Trophoblast cell (in vitro differentiated cells and primary cell): ENCODE data around the gene DPYD.

Experiments used
- DNase-seq, 2 donors: peaks; one replicate each; pipeline ENCODE4 v3.0.0-alpha.2; 2016
- H2AFZ ChIP-seq: 2 replicates; pipeline ENCODE4 v1.6.1; 2013; ENCODE audit warnings: low read length, moderate library complexity, mild to moderate bottlenecking; ENCODE audit not compliant: insufficient read depth, poor library complexity
- H2AK5ac ChIP-seq: 2 replicates; pipeline ENCODE4 v1.6.1; 2013; ENCODE audit warnings: mild to moderate bottlenecking, low read length
- H2BK120ac ChIP-seq: 2 replicates; pipeline ENCODE4 v1.6.1; 2013; ENCODE audit warnings: low read length, mild to moderate bottlenecking, moderate library complexity; ENCODE audit not compliant: insufficient read depth, poor library complexity
- H2BK12ac ChIP-seq: 2 replicates; pipeline ENCODE4 v1.6.1; 2013; ENCODE audit warnings: mild to moderate bottlenecking, low read length, moderate library complexity
- H2BK5ac ChIP-seq: 2 replicates; pipeline ENCODE4 v1.6.1; 2013; ENCODE audit warnings: low read length, low read depth, moderate library complexity, mild to moderate bottlenecking; ENCODE audit not compliant: poor library complexity
- H3K14ac ChIP-seq: 2 replicates; pipeline ENCODE4 v1.6.1; 2013; ENCODE audit warnings: mild to moderate bottlenecking, low read length
- H3K18ac ChIP-seq: 2 replicates; pipeline ENCODE4 v1.6.1; 2013; ENCODE audit warnings: mild to moderate bottlenecking, low read length
- H3K23ac ChIP-seq: 2 replicates; pipeline ENCODE4 v1.6.1; 2013; ENCODE audit warnings: low read length
- H3K27ac ChIP-seq: 2 replicates; pipeline ENCODE4 v1.5.1; 2013; ENCODE audit warnings: low read depth, mild to moderate bottlenecking, inconsistent platforms, low read length, moderate library complexity
- H3K27me3 ChIP-seq: 2 replicates; pipeline ENCODE4 v1.6.1; 2013; ENCODE audit warnings: inconsistent platforms, mild to moderate bottlenecking, low read length, moderate library complexity; ENCODE audit not compliant: insufficient read depth
- H3K36me3 ChIP-seq, 2 experiments: 1 replicate in 1 of 2; 2 replicates in 1 of 2; pipeline ENCODE4 v1.6.1; 2013; ENCODE audit warnings: low read length in 2 of 2, mild to moderate bottlenecking in 2 of 2, moderate library complexity in 1 of 2; ENCODE audit not compliant: insufficient read depth in 2 of 2, control insufficient read depth in 1 of 2
- H3K4ac ChIP-seq: 2 replicates; pipeline ENCODE4 v1.6.1; 2013; ENCODE audit warnings: low read depth, mild to moderate bottlenecking, low read length, moderate library complexity
- H3K4me1 ChIP-seq, 2 experiments: 1 replicate in 1 of 2; 2 replicates in 1 of 2; pipeline ENCODE4 v1.6.1; 2013; ENCODE audit warnings: low read length in 2 of 2, mild to moderate bottlenecking in 2 of 2, moderate library complexity in 1 of 2; ENCODE audit not compliant: insufficient read depth in 2 of 2, control insufficient read depth in 1 of 2
- H3K4me2 ChIP-seq: 2 replicates; pipeline ENCODE4 v1.6.1; 2013; ENCODE audit warnings: inconsistent platforms, mild to moderate bottlenecking, low read length, moderate library complexity
- H3K4me3 ChIP-seq: 2 replicates; pipeline ENCODE4 v1.5.1; 2013; ENCODE audit warnings: mild to moderate bottlenecking, low read depth, low read length, inconsistent platforms
- H3K79me1 ChIP-seq: one replicate; pipeline ENCODE4 v1.6.1; 2013; ENCODE audit warnings: low read length
- H3K79me2 ChIP-seq: 2 replicates; pipeline ENCODE4 v1.6.1; 2013; ENCODE audit warnings: low read length, mild to moderate bottlenecking; ENCODE audit not compliant: control insufficient read depth, insufficient read depth, poor library complexity
- H3K9ac ChIP-seq: 2 replicates; pipeline ENCODE4 v1.6.1; 2013; ENCODE audit warnings: mild to moderate bottlenecking, low read length
- H3K9me3 ChIP-seq: 2 replicates; pipeline ENCODE4 v1.6.1; 2013; ENCODE audit warnings: low read depth, mild to moderate bottlenecking, control low read depth, inconsistent platforms, low read length; ENCODE audit not compliant: insufficient read depth
- H4K12ac ChIP-seq: 2 replicates; pipeline ENCODE4 v1.6.1; 2013; ENCODE audit warnings: low read depth, mild to moderate bottlenecking, low read length, moderate library complexity
- H4K8ac ChIP-seq: 2 replicates; pipeline ENCODE4 v1.6.1; 2013; ENCODE audit warnings: low read depth, mild to moderate bottlenecking, low read length, moderate library complexity
- H4K91ac ChIP-seq: one replicate; pipeline ENCODE4 v1.6.1; 2013; ENCODE audit warnings: low read depth, mild to moderate bottlenecking, low read length, moderate library complexity
- WGBS: extraction: QIAGEN DNeasy Blood & Tissue Kit; methylation state at CpG from one replicate; pipeline ENCODE4 v1.1.7; 2013; ENCODE audit warnings: missing lambda C conversion rate; ENCODE audit not compliant: insufficient read length, insufficient coverage; ENCODE audit errors: extremely low coverage; 5-methylcytosine and 5-hydroxymethylcytosine counted together

Gene DPYD

DNA sequence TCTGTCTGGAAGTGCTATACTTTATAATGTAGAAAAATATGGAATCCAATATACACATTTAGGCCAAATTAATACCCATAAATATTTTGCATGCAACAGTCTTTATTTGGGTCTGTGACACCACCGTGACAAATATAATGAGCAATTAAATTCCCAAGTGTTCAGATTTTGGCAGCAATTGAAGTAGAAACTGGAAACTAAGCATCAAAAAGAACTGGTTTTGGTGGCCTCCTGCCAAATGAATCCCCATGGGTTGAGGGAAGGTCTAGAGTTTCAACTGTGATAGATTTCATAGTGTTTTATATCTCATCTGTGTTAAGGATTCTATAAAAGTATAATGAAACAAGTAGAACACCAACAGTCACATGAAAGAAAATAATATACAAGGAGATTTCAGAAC, 88.4 kb downstream of the DPYD start:
- no peak overlapping the region for H3K18ac ChIP-seq
- H3K4me1 ChIP-seq: no peaks in the 10 kb centered on the region
- no peak overlapping the region for H3K4me2 ChIP-seq

DNA sequence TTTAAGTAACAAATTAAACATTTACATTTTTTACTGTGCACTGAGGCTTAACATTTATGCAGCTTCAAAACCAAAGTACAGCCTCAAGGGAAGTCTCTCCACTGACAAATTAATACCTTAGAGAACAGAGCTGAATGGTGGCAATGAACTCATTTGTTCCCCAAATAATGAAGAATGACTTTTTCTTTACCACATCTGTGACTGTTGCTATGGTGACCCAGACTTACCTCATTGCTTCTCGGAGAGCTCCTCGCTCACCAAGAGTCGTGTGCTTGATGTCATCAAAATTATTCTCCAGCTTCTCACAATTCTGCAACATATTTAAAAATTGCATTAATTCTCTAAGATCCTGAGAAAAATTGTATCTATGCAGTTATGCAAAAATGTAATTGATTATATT, 92.9 kb downstream of the DPYD start:
- no CpG with 5 or more reads among the region's 3 CpGs for WGBS

More for the DNA sequence above, 88.4 kb downstream of the DPYD start:
- H2BK5ac ChIP-seq: no peak overlapping the region
- H3K27ac ChIP-seq: no peak overlapping the region
- DNase-seq: no peak
- no CpG with 5 or more reads among the region's 1 CpG for WGBS
- H3K27me3 ChIP-seq: no peaks in the 10 kb centered on the region
- no peaks in the 10 kb centered on the region for H3K9me3 ChIP-seq
- H3K4ac ChIP-seq: no peak overlapping the region
- H3K79me1 ChIP-seq: no peaks in the 10 kb centered on the region
- H2AK5ac ChIP-seq: no peak overlapping the region
- no peak overlapping the region for H4K91ac ChIP-seq
- H4K8ac ChIP-seq: no peak overlapping the region
- no peak overlapping the region for H2BK12ac ChIP-seq
- H3K9ac ChIP-seq: no peak overlapping the region
- no peak overlapping the region for H2AFZ ChIP-seq
- no peak overlapping the region for H4K12ac ChIP-seq
- H3K36me3 ChIP-seq: no peaks in the 10 kb centered on the region
- no peaks in the 10 kb centered on the region for H3K79me2 ChIP-seq
- no peak overlapping the region for H3K23ac ChIP-seq
- H2BK120ac ChIP-seq: no peak overlapping the region
- H3K14ac ChIP-seq: no peak overlapping the region
- no peak overlapping the region for H3K4me3 ChIP-seq

DNA sequence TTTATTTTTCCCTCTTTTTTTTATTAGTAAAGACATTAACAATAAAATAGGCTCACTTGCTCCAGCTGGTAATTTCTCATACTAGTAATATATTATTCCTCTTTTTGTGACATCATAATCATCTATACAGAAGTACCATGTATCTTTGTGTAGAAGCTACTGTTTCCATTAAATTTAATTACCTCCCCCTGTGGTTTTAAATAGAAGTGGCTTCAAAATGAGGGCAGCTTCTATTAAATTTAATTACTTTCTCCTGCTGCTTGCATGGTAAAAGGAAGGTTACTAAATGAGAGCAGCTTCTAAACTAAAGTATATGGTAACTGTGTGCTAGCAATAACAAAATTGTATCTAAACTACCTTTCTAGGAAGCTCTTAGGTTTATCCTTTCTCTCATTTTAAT, 94.0 kb downstream of the DPYD start:
- Histone ChIP-seq H2AFZ (no peak overlapping the region), H3K14ac (no peak overlapping the region), H2AK5ac (no peak overlapping the region), H4K91ac (no peak overlapping the region), H3K79me1 (no peaks in the 10 kb centered on the region), H3K4ac (no peak overlapping the region), H4K8ac (no peak overlapping the region), H3K4me1 (no peaks in the 10 kb centered on the region), H3K36me3 (no peaks in the 10 kb centered on the region), H3K79me2 (no peaks in the 10 kb centered on the region), H4K12ac (no peak overlapping the region), H3K23ac (no peak overlapping the region), H3K27ac (no peak overlapping the region), H3K9me3 (no peaks in the 10 kb centered on the region), H3K4me3 (no peak overlapping the region), H2BK120ac (no peak overlapping the region), H2BK5ac (no peak overlapping the region), H3K9ac (no peak overlapping the region), H3K4me2 (no peak overlapping the region), H3K27me3 (no peaks in the 10 kb centered on the region), H3K18ac (no peak overlapping the region), H2BK12ac (no peak overlapping the region)
- no peak for DNase-seq

More for the DNA sequence above, 92.9 kb downstream of the DPYD start:
- Histone ChIP-seq H3K79me2 (no peaks in the 10 kb centered on the region), H3K36me3 (no peaks in the 10 kb centered on the region), H2BK5ac (no peak overlapping the region), H3K4me1 (no peaks in the 10 kb centered on the region), H3K18ac (no peak overlapping the region), H4K91ac (no peak overlapping the region), H3K4ac (no peak overlapping the region), H2BK12ac (no peak overlapping the region), H3K4me3 (no peak overlapping the region), H2BK120ac (no peak overlapping the region), H3K27me3 (no peaks in the 10 kb centered on the region), H2AFZ (no peak overlapping the region), H3K23ac (no peak overlapping the region), H3K79me1 (no peaks in the 10 kb centered on the region), H3K27ac (no peak overlapping the region), H3K9ac (no peak overlapping the region), H4K12ac (no peak overlapping the region), H4K8ac (no peak overlapping the region), H3K9me3 (no peaks in the 10 kb centered on the region), H3K14ac (no peak overlapping the region), H3K4me2 (no peak overlapping the region), H2AK5ac (no peak overlapping the region)
- no peak for DNase-seq

DNA sequence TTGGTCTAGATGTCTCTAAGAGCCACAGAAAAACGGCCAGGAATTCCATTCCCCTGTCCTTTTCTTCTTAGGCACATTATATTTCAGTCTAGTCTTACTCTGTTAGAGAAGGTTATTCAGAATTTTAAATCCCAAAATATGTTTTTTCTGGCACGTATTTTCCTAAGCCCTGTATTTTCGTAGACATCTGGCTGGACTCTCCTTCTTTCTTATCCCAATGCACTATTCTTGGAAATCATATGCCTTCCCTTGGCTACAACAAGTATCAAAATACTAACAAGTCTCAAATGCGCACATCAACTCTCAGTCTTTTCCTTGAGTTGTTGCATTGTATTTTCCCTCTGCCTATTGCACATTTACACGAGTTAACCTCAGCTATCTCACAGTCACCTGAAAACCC, 96.2 kb downstream of the DPYD start:
- no peaks in the 10 kb centered on the region for H3K79me2 ChIP-seq
- no peaks in the 10 kb centered on the region for H3K79me1 ChIP-seq
- no peak overlapping the region for H4K91ac ChIP-seq
- H3K4ac ChIP-seq: no peak overlapping the region
- no peak overlapping the region for H3K4me2 ChIP-seq
- no peak overlapping the region for H2BK12ac ChIP-seq
- H3K36me3 ChIP-seq: no peaks in the 10 kb centered on the region
- no peak overlapping the region for H3K9ac ChIP-seq
- H3K4me3 ChIP-seq: no peak overlapping the region
- no peak overlapping the region for H3K14ac ChIP-seq
- no peak overlapping the region for H4K8ac ChIP-seq
- no peak overlapping the region for H3K27ac ChIP-seq
- no peaks in the 10 kb centered on the region for H3K27me3 ChIP-seq
- H3K4me1 ChIP-seq: no peaks in the 10 kb centered on the region
- H2AK5ac ChIP-seq: no peak overlapping the region
- no peak for DNase-seq
- H3K23ac ChIP-seq: no peak overlapping the region
- H4K12ac ChIP-seq: no peak overlapping the region
- H2BK5ac ChIP-seq: no peak overlapping the region
- no peak overlapping the region for H2BK120ac ChIP-seq
- no peak overlapping the region for H3K18ac ChIP-seq
- H3K9me3 ChIP-seq: no peaks in the 10 kb centered on the region
- WGBS: 100% methylated on average over 1 of the region's 5 CpGs
- H2AFZ ChIP-seq: no peak overlapping the region
